GM18499 (cell line): ENCODE data around the gene PHYH.
"Not testable (repeated sequence)": the region's sequence is repeated elsewhere in the genome, so short reads cannot be mapped to it uniquely, and the experiment has no call there.

Source experiments
- ATAC-seq: cut with Tn5 transposase; IDR thresholded peaks from one replicate; pipeline ENCODE4 v1.9.1; 2021; ENCODE audit warnings: moderate number of reproducible peaks; ENCODE audit not compliant: insufficient read depth, unreplicated experiment

Gene PHYH

DNA sequence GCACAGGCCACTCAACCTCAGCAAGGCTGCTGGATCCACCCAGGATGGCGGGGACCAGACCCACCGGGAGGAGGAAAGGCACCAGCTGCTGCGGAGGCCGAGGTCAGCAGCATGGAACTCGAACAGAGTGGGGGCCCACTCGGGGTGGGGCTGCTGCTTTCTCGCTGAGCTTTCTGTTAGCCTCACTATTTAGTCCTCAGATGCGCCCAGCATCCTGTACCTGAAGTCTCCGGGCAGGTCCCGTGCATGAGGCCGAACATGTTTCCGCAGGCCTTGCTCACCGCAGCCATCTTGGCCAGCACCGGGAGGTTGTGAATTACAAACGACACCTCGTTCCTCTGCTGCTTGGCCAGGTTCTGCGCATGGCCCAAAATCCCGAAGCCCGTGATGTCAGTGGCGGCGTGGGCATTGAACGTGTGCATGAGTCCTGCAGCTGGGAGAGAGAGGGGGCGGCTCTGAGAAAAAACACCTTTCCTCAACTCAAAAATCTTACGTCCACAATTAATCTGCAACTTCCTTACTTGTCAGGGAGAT, 22.8 kb upstream of the PHYH start:
- no peak for ATAC-seq

- no peak for ATAC-seq
Measured at GRCh38 chr10:13321576-13321975, 21.7 kb upstream of the PHYH start.

- ATAC-seq = no peak
Measured at GRCh38 chr10:13319166-13319565, 19.3 kb upstream of the PHYH start.

GRCh38 chr10:13317474-13317873, 17.6 kb upstream of the PHYH start:
- ATAC-seq = no peak

DNA sequence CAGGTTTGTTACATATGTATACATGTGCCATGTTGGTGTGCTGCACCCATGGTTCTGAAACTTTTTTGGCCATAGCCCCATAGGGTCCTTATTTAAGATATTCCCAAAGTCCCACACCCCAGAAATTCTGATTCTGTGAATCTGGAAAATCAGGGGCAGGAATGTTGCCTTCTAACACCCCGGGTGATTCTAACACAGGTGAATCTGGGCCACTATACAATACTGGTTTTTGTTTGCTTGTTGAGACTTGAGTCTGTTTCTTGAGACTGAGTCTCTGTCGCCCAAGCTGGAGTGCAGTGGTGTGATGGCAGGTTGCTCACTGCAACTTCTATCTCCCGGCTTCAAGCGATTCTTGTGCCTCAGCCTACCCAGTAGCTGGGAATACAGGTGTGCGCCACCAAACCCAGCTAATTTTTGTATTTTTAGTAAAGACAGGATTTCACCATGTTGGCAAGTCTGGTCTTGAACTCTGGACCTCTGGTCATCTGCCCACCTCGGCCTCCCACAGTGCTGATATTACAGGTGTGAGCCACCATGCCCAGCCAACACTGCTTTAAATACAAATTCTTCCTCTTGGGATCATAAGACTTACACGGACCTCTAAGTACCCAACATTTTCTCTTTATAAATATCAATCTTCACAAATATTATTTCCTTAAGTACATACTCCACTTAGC, 16.9 kb upstream of the PHYH start:
- no peak for ATAC-seq

DNA sequence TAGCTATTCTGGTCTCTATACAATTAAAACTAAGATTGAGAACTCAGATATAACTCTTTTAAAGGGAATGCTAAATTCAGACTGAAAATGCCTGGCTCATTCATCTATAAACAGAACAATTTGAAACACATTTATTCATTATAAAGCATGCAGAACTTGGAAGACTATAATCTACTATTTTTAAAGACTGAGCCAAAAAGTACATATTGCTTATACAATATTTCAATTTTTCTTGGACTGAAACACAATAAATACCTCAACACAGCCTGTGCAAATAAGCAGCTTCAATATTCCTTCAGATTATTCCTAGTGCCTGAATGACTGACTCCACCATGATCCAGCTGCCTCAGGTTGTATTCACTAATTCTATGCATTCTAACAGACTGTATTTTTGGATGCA, 15.5 kb upstream of the PHYH start:
- no peak for ATAC-seq

DNA sequence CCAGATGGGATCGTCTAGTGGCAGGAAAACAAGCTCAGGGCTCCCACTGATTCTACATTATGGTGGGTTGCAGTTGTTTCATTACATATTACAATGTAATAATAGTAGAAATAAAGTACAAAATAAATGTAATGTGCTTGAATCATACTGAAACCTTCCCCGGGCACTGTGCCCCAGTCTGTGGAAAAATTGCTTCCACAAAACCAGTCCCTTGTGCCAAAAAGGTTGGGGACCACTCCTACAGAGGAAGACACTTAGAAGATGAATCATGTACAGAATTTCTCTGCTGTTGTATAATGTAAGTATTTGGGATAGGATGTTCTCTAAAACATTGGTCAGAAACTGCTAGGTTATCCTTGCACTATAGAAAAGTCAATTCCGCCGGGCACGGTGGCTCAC, 11.3 kb upstream of the PHYH start:
- no peak for ATAC-seq

- ATAC-seq = no peak
Measured at GRCh38 chr10:13310518-13311176, 10.8 kb upstream of the PHYH start.

- ATAC-seq = no peak
Measured at GRCh38 chr10:13309792-13310191, 9.9 kb upstream of the PHYH start.

- ATAC-seq = no peak
Measured at GRCh38 chr10:13308096-13308495, 8.2 kb upstream of the PHYH start.

DNA sequence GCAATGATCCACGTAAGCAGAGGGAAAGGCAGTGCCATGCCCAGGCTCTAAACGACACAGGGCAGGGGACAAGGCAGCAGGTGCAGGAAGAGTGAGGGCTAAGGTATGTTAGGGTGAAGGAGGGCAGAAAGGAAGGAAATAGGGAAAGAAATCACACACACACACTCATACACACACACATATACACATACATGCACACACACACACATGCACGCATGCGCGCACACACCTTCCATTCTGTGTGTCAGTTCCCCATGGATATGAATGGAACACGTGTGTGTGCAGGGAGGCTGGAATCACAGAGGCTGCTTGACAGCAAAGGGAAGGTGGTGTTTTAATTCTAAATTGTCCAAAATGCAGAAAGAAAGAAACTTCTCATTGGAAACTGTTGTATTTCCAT, 6.2 kb upstream of the PHYH start:
- no peak for ATAC-seq

GRCh38 chr10:13302821-13303555, 3.1 kb upstream of the PHYH start:
- no peak for ATAC-seq

- ATAC-seq = no peak
Measured at GRCh38 chr10:13298748-13299436, 972 bp downstream of the PHYH start.

GRCh38 chr10:13296476-13296875, 3.4 kb downstream of the PHYH start:
- ATAC-seq = no peak

DNA sequence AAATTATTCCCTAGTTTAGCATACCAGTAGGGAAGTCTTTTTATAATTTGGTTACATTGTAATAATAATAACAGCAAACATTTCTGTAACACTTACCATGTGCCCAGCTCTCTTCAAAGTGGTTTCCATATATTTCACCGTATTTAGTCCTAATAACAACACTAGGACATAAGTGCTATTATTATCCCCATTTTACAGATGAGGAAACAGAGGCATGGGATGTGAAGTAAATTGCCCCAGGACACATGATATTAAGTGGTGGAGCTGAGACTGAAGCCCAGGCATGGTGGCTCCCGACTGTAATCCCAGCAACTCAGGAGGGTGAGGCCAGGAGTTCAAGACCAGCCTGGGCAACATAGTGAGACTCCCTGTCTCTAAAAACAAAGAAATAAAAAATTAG, 5.1 kb downstream of the PHYH start:
- ATAC-seq = no peak

GRCh38 chr10:13291821-13292773, 7.8 kb downstream of the PHYH start:
- ATAC-seq = no peak

DNA sequence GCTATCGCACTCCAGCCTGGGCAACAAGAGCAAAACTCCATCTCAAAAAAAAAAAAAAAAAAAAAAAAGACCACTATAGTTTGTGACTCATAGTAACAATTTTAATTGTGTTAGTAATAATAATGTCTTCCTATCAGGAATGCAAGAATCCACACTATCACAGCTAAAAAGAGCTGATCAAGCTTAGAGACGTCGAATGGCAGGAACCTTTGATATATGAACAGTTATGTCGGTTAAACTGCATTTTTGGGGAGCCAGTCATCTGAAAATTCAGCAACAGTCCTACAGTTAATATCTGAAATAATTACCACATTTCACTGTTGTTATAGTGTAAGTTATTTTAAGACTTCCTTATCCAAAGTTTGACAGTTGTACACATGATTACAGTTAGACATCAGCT, 8.8 kb downstream of the PHYH start:
- ATAC-seq = no peak

DNA sequence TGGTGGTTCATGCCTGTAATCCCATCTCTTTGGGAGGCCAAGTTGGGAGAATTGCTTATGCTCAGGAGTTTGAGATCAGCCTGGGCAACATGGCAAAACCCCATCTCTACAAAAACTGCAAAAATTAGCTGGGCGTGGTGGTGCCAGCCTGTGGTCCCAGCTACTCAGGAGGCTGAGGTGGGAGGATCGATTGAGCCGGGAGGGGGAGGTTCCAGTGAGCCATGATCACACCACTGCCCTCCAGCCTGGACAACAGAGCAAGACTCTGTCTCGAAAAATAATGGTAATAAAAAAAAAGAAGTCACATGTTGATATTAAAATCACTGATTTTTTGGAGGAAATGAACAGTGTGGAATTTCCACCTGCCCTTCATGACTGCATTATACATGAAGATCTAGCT, 15.8 kb downstream of the PHYH start:
- ATAC-seq = no peak

DNA sequence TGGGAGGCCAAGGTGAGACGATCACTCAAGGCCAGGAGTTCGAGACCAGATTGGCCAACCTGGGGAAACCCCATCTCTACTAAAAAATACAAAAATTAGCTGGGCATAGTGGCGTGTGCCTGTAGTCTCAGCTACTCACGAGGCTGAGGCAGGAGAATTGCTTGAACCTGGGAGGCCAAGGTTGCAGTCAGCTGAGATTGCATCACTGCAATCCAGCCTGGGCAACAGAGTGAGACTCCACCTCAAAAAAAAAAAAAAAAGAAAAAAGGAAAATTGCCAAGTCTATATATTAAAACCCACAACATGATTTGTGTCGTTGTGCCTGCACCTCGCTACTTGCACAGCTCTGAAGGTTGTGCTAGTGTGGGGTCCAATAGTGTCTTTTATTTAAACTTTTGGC, 17.5 kb downstream of the PHYH start:
- ATAC-seq = not testable (repeated sequence)
